ENCODE data around the gene ZNF324B. TPM values are rescaled to one million over a fixed set of nuclear protein-coding genes. Genes with fewer than 3 reads are reported as not detected.

Gene ZNF324B
- total and polyA plus RNA-seq, 10 of the 15 experiments (the other 5 are each of a cell fraction or from before 2014, with no cell fraction given) = 0.11 to 12.8 (median 4.0) TPM

GRCh38 chr19:58479736-58480480 is 28.5 kb downstream of the ZNF324B start:
- Histone ChIP-seq H3K27ac (ENCODE audit: control insufficient read depth, insufficient read depth) (no peak overlapping the region), H2AFZ (ENCODE audit: control insufficient read depth, low read depth, low read length) (no peak overlapping the region), H3K79me2 (ENCODE audit: control insufficient read depth, insufficient read depth, low read length) (no peaks in the 10 kb centered on the region; the same call in 1 of the 2 replicates), H3K9ac (ENCODE audit: control insufficient read depth, insufficient read depth, low read length) (no peak overlapping the region), H3K27me3 (replicated peaks in 1 of 2; ENCODE audit: control insufficient read depth in 2 of 2, insufficient read depth in 2 of 2, low read length in 1 of 2) (no peaks in the 10 kb centered on the region), H3K4me3 (no peak overlapping the region), H4K20me1 (ENCODE audit: control insufficient read depth, insufficient read depth) (no peaks in the 10 kb centered on the region), H3K4me2 (ENCODE audit: control insufficient read depth, insufficient read depth) (no peak overlapping the region), H3K4me1 (ENCODE audit: control insufficient read depth, insufficient read depth, low read length) (peaks cover 17% of the 10 kb centered on the region), H3K36me3 (ENCODE audit: control insufficient read depth in 2 of 2, insufficient read depth in 2 of 2, low read length in 1 of 2) (no peaks in the 10 kb centered on the region; a peak in 2 of 4 replicates), H3K9me3 (replicated peaks; ENCODE audit: control insufficient read depth, insufficient read depth, low read length) (no peaks in the 10 kb centered on the region)
- ChIA-PET RAD21 (ENCODE audit: unreplicated experiment) (no interaction called here), SMC1A (ENCODE audit: uncharacterized antibody, unreplicated experiment) (no interaction called here), CTCF (no interaction called here), POLR2A (no interaction called here)
- BruUV-seq (replicated peaks) = no TSS peak
- intact Hi-C loops (cut with micrococcal nuclease; ENCODE audit: unreplicated experiment) (no loop called here), in situ Hi-C loops (cut with MboI) (no loop called here)
- WGBS (ENCODE audit: insufficient coverage, insufficient replicate concordance, low lambda C conversion rate, missing lambda C conversion rate) = 76% methylated on average over 25 of the region's 28 CpGs
- FAIRE-seq (no peak), ATAC-seq (no peak), DNase-seq (ENCODE audit: low read depth, low spot score) (no peak)
- no peak for TF ChIP-seq MXI1 (IDR thresholded peaks at IDR 0.05; ENCODE audit: low read depth, low read length)
- no peak for TF ChIP-seq ZNF384 (IDR thresholded peaks at IDR 0.05; ENCODE audit: borderline replicate concordance, low read depth, low read length)
- no peak for TF ChIP-seq ZNF217 (IDR thresholded peaks at IDR 0.05)
- TF ChIP-seq PKNOX1 (IDR thresholded peaks at IDR 0.05) = no peak
- TF ChIP-seq JUNB (IDR thresholded peaks at IDR 0.05) = no peak
- TF ChIP-seq SIN3A (IDR thresholded peaks at IDR 0.05; ENCODE audit: low read depth, low read length) = no peak

GRCh38 chr19:58480481-58480830 is 29.0 kb downstream of the ZNF324B start:
- ChIA-PET CTCF (no interaction called here), SMC1A (ENCODE audit: uncharacterized antibody, unreplicated experiment) (no interaction called here), POLR2A (no interaction called here), RAD21 (ENCODE audit: unreplicated experiment) (no interaction called here)
- Histone ChIP-seq H3K36me3 (ENCODE audit: control insufficient read depth in 2 of 2, insufficient read depth in 2 of 2, low read length in 1 of 2) (no peaks in the 10 kb centered on the region; a peak in 2 of 4 replicates), H3K4me2 (ENCODE audit: control insufficient read depth, insufficient read depth) (no peak overlapping the region), H3K27ac (ENCODE audit: control insufficient read depth, insufficient read depth) (no peak overlapping the region), H3K9me3 (replicated peaks; ENCODE audit: control insufficient read depth, insufficient read depth, low read length) (no peaks in the 10 kb centered on the region), H3K4me1 (ENCODE audit: control insufficient read depth, insufficient read depth, low read length) (peaks cover 12% of the 10 kb centered on the region), H2AFZ (ENCODE audit: control insufficient read depth, low read depth, low read length) (no peak overlapping the region), H3K4me3 (no peak overlapping the region), H4K20me1 (ENCODE audit: control insufficient read depth, insufficient read depth) (no peaks in the 10 kb centered on the region), H3K9ac (ENCODE audit: control insufficient read depth, insufficient read depth, low read length) (no peak overlapping the region), H3K79me2 (ENCODE audit: control insufficient read depth, insufficient read depth, low read length) (no peaks in the 10 kb centered on the region; the same call in 1 of the 2 replicates), H3K27me3 (replicated peaks in 1 of 2; ENCODE audit: control insufficient read depth in 2 of 2, insufficient read depth in 2 of 2, low read length in 1 of 2) (no peaks in the 10 kb centered on the region)
- 94% methylated on average over 20 of the region's 20 CpGs for WGBS (ENCODE audit: insufficient coverage, insufficient replicate concordance, low lambda C conversion rate, missing lambda C conversion rate)
- in situ Hi-C loops (cut with MboI) = no loop called here
- intact Hi-C loops (cut with micrococcal nuclease; ENCODE audit: unreplicated experiment) = no loop called here
- TF ChIP-seq ZSCAN29 (IDR thresholded peaks at IDR 0.05) = no peak
- no peak for TF ChIP-seq SUZ12 (IDR thresholded peaks at IDR 0.05; ENCODE audit: unreplicated experiment)
- no peak for TF ChIP-seq BACH1 (IDR thresholded peaks at IDR 0.05; ENCODE audit: borderline replicate concordance)
- TF ChIP-seq NR2C1 (IDR thresholded peaks at IDR 0.05) = no peak
- no peak for TF ChIP-seq ZNF217 (IDR thresholded peaks at IDR 0.05)
- TF ChIP-seq HCFC1 (IDR thresholded peaks at IDR 0.05; ENCODE audit: low read length) = no peak
- TF ChIP-seq IRF3 (IDR thresholded peaks at IDR 0.05) = no peak
- TF ChIP-seq RBBP5 (conservative IDR thresholded peaks at IDR 0.05) = no peak
- TF ChIP-seq CEBPZ (IDR thresholded peaks at IDR 0.05; ENCODE audit: low read depth, low read length) = no peak
- FAIRE-seq (no peak), ATAC-seq (no peak), DNase-seq (ENCODE audit: low read depth, low spot score) (no peak)
- no TSS peak for BruUV-seq (replicated peaks)
